NCI-H774 (cell line): Measurements from ENCODE around the gene ZBP1.
"Not testable (repeated sequence)": the region's sequence is repeated elsewhere in the genome, so short reads cannot be mapped to it uniquely, and the experiment has no call there.

ENCODE experiments used
- DNase-seq: peaks from one replicate; lab custom pipeline; 2025; lab: John Stamatoyannopoulos, UW

ZBP1 gene

GRCh38 chr20:57647006-57647932 is 27.0 kb upstream of the ZBP1 start:
- DNase-seq: no peak

GRCh38 chr20:57638895-57639236 is 18.6 kb upstream of the ZBP1 start:
- no peak for DNase-seq

- no peak for DNase-seq
Measured at GRCh38 chr20:57638173-57638894, 18.1 kb upstream of the ZBP1 start.

- no peak for DNase-seq
Measured at GRCh38 chr20:57633945-57634491, 13.8 kb upstream of the ZBP1 start.

- DNase-seq: no peak
Measured at GRCh38 chr20:57632286-57632685, 12.1 kb upstream of the ZBP1 start.

- no peak for DNase-seq
Measured at GRCh38 chr20:57630061-57630460, 9.8 kb upstream of the ZBP1 start.

- DNase-seq: not testable (repeated sequence)
Measured at GRCh38 chr20:57629491-57629901, 9.3 kb upstream of the ZBP1 start.

- DNase-seq: not testable (repeated sequence)
Measured at GRCh38 chr20:57628962-57629308, 8.7 kb upstream of the ZBP1 start.

- DNase-seq: no peak
Measured at GRCh38 chr20:57628047-57628961, 8.1 kb upstream of the ZBP1 start.

GRCh38 chr20:57627339-57627738 is 7.1 kb upstream of the ZBP1 start:
- DNase-seq: no peak

- no peak for DNase-seq
Measured at GRCh38 chr20:57625978-57626377, 5.8 kb upstream of the ZBP1 start.

GRCh38 chr20:57625181-57625958 is 5.1 kb upstream of the ZBP1 start:
- DNase-seq: no peak

GRCh38 chr20:57624124-57624523 is 3.9 kb upstream of the ZBP1 start:
- no peak for DNase-seq

GRCh38 chr20:57622579-57623381 is 2.6 kb upstream of the ZBP1 start:
- no peak for DNase-seq

GRCh38 chr20:57622201-57622570 is 2.0 kb upstream of the ZBP1 start:
- DNase-seq: no peak

GRCh38 chr20:57621421-57622200 is 1.4 kb upstream of the ZBP1 start:
- DNase-seq: no peak

- no peak for DNase-seq
Measured at GRCh38 chr20:57620999-57621398, 773 bp upstream of the ZBP1 start.

GRCh38 chr20:57619051-57619831 is 985 bp downstream of the ZBP1 start:
- no peak for DNase-seq

GRCh38 chr20:57618764-57619050 is 1.5 kb downstream of the ZBP1 start:
- DNase-seq: no peak
